ENCODE results near the gene RALY.

The RALY gene

DNA sequence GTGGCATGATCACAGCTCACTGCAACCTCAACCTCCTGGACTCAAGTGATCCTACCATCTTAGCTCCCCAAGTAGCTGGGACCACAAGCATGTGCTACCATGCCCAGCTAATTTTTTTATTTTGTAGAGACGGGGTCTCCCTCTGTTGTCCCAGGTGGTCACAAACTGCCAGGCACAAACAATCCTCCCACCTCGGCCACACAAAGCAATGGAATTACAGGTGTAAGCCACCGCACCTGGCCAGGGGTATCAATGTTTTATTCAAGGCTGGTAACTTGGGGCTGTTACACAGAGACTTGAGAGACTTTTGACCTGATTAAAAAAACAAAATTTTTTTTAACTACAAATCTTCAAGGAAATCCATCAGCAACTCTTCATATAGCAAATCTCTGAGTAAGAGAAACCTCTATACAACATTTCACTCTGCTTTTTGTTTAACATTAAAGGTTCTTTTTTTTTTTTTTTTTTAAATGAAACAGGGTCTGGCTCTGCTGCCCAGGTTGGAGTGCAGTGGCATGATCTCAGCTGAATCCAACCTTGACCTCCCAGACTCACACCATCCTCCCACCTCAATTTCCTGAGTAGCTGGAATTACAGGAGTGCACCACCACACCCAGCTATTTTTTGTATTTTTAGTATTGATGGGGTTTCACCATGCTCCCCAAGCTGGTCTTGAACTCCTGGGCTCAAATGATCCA lies 112.4 kb downstream of the RALY start:
- no peak for ATAC-seq
- H3K27me3 Mint-ChIP-seq = no peaks in the 10 kb centered on the region
- peaks cover 66% of the 10 kb centered on the region for H3K4me1 Mint-ChIP-seq
- H3K9me3 Mint-ChIP-seq = no peaks in the 10 kb centered on the region
- H3K4me3 Mint-ChIP-seq = no peak overlapping the region
- peak overlapping the region; percentile 45 for H3K27ac Mint-ChIP-seq
- peaks cover 48% of the 10 kb centered on the region for H3K36me3 Mint-ChIP-seq

DNA sequence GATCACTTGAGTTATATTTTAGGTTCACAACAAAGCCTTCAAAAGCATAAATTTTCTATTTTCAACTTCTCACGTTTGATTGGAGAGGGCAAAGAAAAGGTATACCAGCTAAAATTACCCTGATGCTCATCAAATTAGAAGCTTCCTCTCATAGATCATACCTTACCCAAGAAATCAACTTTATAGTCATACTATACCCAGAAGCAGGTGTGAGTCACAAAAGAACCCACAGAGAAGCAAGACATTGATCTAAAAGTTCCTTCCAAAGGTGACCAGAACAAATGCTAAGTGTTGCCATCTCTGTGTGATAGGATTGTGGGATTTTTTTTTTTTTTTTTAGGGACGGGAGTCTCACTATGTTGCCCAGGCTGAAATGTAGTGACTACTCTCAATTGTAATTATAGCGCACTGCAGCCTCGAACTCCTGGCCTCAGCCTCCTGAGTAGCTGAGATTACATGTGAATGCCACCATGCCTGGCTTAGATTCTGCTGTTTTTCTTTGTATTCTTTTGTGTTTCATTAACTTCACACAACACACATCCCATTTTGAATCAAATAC lies 115.0 kb downstream of the RALY start:
- Mint-ChIP-seq H3K9me3 (no peaks in the 10 kb centered on the region), H3K4me1 (peaks cover 74% of the 10 kb centered on the region), H3K36me3 (peaks cover 37% of the 10 kb centered on the region), H3K27me3 (no peaks in the 10 kb centered on the region), H3K27ac (no peak overlapping the region), H3K4me3 (no peak overlapping the region)
- ATAC-seq = no peak

DNA sequence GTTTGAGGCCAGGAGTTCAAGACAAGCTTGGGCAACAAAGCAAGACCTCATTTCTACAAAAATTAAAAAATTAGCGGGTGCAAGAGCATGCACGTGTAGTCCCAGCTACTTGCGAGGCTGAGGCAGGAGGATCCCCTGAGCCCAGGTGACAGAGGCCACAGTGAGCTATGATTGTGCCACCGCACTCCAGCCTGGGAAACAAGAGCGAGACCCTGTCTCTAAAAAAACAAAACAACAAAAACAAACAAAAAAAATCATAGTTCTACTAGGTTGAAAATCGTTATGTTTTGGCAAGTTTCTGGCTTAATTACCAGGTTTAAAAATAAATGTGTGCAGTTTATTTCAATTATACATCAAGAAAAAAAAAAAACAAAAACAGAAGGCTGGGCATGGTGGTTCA lies 115.7 kb downstream of the RALY start:
- no peaks in the 10 kb centered on the region for H3K9me3 Mint-ChIP-seq
- peaks cover 67% of the 10 kb centered on the region for H3K4me1 Mint-ChIP-seq
- ATAC-seq = no peak
- H3K4me3 Mint-ChIP-seq = no peak overlapping the region
- H3K36me3 Mint-ChIP-seq = peaks cover 29% of the 10 kb centered on the region
- no peak overlapping the region for H3K27ac Mint-ChIP-seq
- no peaks in the 10 kb centered on the region for H3K27me3 Mint-ChIP-seq

DNA sequence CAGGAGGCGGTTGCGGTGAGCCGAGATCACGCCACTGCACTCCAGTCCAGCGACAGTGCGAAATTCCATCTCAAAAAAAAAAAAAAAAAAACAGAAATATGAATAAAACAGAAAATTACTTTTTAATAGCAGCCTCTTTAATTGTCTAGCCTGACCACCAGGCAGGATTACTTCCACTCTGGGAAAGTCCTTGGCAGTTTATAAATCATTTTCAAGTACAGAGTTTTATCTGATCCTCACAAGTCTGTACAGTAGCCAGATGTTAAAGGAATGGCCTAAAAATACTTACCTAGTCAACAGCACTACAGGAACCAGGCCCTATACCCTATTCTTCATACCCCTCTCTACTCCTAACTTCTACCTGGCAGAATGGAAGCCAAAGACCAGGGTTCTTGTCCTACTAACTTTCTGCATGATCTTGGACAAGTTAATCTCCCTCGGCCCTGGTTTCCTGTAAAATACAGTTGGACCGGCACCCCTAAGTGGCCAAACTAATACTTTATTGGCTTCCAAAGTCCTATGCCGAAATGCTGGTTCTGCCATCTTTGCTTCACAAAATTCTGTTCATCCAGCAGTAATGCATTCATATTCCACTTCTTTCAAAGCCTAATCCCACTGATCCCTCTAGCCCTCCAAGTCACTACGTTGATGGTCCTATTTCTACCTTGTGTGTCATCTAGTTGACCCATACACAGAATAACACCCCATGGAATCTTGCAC lies 116.5 kb downstream of the RALY start:
- Mint-ChIP-seq H3K27me3 (no peaks in the 10 kb centered on the region), H3K4me3 (peak overlapping the region; percentile 90), H3K4me1 (peaks cover 60% of the 10 kb centered on the region), H3K9me3 (no peaks in the 10 kb centered on the region), H3K27ac (peak overlapping the region; percentile 92), H3K36me3 (peaks cover 22% of the 10 kb centered on the region)
- ATAC-seq = no peak

DNA sequence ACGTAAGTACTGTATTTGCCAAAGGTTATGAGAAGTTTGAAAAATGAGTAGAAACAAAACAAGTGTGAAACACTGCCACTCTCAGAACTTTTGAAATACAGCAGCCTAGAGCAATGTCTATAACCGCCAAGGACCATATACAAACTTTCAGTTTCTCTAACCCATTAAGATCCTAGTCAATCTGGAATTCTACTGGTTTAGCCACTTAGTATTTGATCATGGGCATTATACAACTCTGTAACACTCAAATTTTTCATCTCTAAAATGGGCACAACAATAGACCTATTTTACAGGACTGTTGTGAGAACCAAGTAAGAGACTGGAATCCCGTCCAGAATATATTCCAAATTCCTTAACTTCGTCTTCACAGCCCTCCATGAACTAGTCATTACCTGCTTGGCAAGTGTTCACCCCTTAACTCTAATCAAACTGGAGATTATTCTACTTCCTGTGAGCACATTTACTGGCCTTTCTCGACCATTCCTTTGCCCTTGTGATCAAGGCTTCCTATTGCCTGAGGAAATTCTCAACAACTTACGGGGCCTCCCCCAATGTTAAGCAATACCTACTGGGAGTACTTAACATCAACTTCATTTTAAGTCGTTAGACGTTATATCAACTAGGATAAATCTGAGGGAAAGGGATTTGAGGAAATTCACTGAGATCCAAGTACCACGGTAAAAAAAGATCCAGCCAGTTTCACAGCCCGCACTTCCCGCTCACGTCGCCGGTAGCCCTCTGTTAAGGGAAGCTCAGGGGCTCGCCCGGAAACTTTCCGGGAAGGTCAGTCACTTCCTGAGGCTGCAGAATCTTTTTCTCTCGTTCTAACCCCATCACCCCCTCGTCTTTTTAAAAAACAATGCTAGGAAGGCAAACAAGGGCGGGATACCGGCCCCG lies 117.3 kb downstream of the RALY start:
- Mint-ChIP-seq H3K9me3 (no peaks in the 10 kb centered on the region), H3K27ac (peak overlapping the region; percentile 92), H3K36me3 (peaks cover 17% of the 10 kb centered on the region), H3K4me1 (peaks cover 52% of the 10 kb centered on the region), H3K27me3 (no peaks in the 10 kb centered on the region), H3K4me3 (peak overlapping the region; percentile 90)
- ATAC-seq = no peak

DNA sequence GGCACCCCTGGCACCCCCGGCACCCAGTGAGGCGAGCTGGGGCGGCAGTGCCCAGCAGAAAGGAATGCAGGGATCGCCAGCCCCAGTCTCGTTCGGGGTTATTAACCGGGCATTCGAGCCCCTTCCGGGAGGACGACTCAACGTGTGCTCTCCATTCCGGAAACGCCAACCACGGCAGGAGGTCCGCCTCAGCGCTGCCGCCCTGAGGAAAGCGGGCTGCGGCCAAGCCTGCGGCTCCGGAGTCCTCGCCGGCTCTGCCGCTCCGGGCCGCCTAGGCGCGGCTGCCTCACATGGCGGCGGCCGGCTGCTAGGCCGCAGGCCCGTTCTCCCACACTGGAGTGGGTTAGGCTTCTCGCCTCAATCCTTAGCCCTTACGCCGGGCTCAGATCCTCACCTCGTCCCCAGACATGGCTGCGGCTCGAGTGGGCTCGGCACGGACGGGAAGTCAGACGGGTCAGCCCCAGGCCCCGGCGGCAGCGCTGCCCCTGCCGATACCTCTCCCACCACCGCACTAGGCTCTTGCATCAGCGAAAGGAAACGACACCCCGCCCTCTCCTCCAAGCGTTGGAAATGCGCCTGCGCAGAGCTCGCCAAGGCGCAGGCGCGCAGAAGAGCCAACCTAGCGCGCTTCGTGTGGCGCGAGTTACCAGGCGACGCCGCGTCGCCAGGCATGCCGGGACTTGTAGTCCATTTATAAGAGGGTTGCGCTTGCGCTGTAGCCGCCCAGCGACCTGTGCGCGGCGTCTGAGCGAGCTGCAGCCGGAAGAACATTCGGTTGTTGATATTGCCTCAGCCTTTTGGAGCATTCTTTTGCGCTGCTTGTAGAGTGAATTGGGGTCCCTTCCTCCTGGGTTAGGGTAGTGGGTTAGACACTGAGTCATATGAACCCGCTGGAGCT lies 118.2 kb downstream of the RALY start, which contains the start of gene EIF2S2:
EIF2S2 (minus strand) TSS at position 542 of the 898 bp plus-strand sequence; CDS start at position 409, 133 bp downstream.
- H3K27ac Mint-ChIP-seq = peak within 1 kb of the TSS; percentile 92
- peak; percentile 95 for ATAC-seq
- peak within 1 kb of the TSS; percentile 90 for H3K4me3 Mint-ChIP-seq
- peaks cover 42% of the 10 kb centered on the region for H3K4me1 Mint-ChIP-seq
- peaks cover 16% of the 10 kb centered on the region for H3K36me3 Mint-ChIP-seq
- no peaks in the 10 kb centered on the region for H3K27me3 Mint-ChIP-seq
- no peaks in the 10 kb centered on the region for H3K9me3 Mint-ChIP-seq

DNA sequence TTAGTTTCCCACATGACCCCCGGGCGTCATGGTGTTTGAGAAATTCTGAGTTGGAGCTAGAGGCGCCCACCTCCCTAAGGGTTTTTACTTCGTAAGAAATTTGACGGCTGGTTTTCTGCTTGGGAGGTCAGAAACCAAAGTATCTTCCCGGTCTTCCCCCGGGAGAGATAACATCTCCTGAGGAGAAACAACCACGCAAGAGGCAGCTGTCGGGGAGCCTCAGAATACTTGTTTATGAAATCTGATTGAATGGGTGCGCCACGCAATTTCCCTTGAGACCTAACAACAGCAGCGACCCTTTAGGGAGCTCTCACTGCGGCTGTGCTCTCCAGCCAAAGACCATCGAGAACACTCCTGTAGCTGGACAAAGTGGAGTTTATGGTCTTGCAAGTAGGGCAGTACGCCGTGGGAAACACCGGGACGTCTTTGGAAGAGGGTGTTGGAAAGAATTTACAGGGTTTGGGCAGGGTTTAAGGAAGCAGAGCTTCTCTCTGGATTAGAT lies 118.9 kb downstream of the RALY start:
- Mint-ChIP-seq H3K4me3 (peak overlapping the region; percentile 90), H3K9me3 (no peaks in the 10 kb centered on the region), H3K27ac (peak overlapping the region; percentile 92), H3K27me3 (no peaks in the 10 kb centered on the region), H3K4me1 (peaks cover 35% of the 10 kb centered on the region), H3K36me3 (peaks cover 10% of the 10 kb centered on the region)
- no peak for ATAC-seq

DNA sequence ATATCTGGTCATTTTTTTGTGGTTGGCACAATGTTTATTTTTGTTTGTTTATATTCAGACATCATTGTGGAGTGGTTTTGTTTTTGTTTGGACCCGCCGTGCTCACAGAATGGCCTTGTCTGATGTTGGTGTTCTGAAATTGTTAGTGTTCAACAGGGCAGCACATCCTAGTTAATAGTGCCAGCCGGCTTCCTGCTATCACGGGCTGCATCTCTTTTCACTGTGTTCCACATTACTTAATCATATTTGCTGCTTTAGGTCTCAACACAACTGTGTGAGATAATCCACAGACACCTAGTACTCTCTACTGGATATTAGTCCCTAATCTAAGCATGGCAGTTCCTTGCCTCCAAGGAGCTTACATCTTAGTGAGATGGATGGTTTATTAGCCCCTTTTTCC lies 121.1 kb downstream of the RALY start:
- Mint-ChIP-seq H3K9me3 (no peaks in the 10 kb centered on the region), H3K4me3 (no peak overlapping the region), H3K27ac (no peak overlapping the region), H3K4me1 (peaks cover 21% of the 10 kb centered on the region), H3K27me3 (no peaks in the 10 kb centered on the region), H3K36me3 (peaks cover 5% of the 10 kb centered on the region)
- ATAC-seq = no peak

DNA sequence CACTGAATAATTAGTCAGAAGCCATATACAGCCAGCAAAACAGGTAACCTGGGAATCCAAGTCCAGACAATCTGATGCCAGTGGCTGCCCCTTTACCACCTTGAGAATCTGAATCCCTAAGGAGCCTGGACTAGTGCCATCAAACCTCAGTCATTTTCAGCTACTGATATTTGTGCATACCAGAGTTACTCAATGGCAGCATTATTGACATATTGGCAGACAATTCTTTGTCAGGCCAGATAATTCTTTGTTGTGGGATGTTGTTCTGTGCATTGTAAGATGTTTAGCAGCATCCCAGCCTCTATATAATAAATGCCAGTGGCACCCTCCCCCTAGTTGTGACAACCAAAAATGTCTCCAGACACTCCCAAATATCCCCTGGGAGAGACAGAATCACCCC lies 121.5 kb downstream of the RALY start:
- Mint-ChIP-seq H3K27ac (no peak overlapping the region), H3K4me3 (no peak overlapping the region), H3K27me3 (no peaks in the 10 kb centered on the region), H3K4me1 (peaks cover 17% of the 10 kb centered on the region), H3K9me3 (no peaks in the 10 kb centered on the region), H3K36me3 (peaks cover 3% of the 10 kb centered on the region)
- ATAC-seq = no peak

DNA sequence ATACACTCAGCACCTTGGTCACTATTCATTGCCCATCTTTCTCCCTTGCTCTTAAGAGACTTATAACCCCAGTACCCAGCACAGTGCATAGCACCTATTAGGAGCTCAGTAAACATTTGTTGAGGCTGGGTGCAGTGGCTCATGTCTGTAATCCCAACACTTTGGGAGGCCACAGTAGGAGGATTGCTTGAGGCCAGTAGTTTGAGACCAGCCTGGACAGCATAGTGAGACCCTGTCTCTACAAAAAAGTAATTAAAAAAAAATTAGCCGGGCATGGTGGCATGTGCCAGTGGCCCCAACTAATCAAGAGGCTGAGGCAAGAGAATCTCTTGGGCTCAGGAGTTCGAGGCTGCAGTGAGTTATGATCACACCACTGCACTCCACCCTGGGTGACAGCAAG lies 126.5 kb downstream of the RALY start:
- peaks cover 17% of the 10 kb centered on the region for H3K4me1 Mint-ChIP-seq
- no peaks in the 10 kb centered on the region for H3K27me3 Mint-ChIP-seq
- H3K4me3 Mint-ChIP-seq = no peak overlapping the region
- H3K27ac Mint-ChIP-seq = no peak overlapping the region
- H3K9me3 Mint-ChIP-seq = no peaks in the 10 kb centered on the region
- no peaks in the 10 kb centered on the region for H3K36me3 Mint-ChIP-seq
- ATAC-seq = no peak

DNA sequence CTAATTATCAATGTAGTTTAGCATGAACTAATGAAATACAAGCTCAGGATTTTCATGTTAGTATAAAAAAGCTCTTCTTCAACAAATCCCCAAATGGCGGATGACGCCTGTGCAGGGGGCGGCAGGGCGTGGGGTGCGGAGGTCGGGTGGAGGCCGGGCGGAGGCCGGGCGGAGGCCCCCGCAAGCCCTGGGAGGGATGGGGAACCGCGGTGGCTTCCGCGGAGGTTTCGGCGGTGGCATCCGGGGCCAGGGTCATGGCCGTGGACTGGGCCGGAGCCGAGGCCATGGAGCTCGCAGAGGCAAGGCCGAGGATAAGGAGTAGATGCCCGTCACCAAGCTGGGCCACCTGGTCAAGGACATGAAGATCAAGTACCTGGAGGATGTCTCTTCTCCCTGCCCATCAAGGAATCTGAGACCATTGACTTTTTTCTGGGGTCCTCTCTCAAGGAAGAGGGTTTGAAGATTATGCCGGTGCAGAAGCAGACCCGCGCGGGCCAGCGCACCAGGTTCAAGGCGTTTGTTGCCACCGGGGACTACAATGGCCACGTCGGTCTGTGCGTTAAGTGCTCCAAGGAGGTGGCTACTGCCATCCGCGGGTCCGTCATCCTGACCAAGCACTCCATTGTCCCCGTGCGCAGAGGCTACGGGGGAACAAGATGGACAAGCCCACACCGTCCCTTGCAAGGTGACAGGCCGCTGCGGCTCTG lies 128.7 kb downstream of the RALY start:
- Mint-ChIP-seq H3K27me3 (no peaks in the 10 kb centered on the region), H3K36me3 (no peaks in the 10 kb centered on the region), H3K4me1 (peaks cover 17% of the 10 kb centered on the region), H3K9me3 (no peaks in the 10 kb centered on the region), H3K27ac (no peak overlapping the region), H3K4me3 (no peak overlapping the region)
- no peak for ATAC-seq

DNA sequence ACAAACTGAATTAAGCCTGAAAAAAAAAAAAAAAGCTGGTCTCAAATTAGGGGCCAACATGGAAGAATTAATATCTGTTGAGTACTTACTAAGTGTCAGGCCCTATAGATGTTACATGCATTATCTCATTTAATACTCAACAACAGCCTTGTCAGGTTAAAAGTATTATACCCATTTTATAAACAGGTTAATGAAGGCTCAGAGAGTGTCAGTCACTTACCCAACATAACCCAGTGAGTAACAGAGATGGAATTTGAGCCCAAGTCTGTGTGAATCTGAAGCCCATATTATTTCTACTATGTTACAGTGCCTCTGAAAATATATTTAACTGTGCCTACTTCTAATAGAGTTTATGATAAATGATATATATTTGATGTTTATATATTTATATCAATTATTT lies 129.6 kb downstream of the RALY start:
- Mint-ChIP-seq H3K4me3 (no peak overlapping the region), H3K9me3 (no peaks in the 10 kb centered on the region), H3K36me3 (no peaks in the 10 kb centered on the region), H3K4me1 (peaks cover 17% of the 10 kb centered on the region), H3K27ac (no peak overlapping the region), H3K27me3 (no peaks in the 10 kb centered on the region)
- ATAC-seq = no peak

DNA sequence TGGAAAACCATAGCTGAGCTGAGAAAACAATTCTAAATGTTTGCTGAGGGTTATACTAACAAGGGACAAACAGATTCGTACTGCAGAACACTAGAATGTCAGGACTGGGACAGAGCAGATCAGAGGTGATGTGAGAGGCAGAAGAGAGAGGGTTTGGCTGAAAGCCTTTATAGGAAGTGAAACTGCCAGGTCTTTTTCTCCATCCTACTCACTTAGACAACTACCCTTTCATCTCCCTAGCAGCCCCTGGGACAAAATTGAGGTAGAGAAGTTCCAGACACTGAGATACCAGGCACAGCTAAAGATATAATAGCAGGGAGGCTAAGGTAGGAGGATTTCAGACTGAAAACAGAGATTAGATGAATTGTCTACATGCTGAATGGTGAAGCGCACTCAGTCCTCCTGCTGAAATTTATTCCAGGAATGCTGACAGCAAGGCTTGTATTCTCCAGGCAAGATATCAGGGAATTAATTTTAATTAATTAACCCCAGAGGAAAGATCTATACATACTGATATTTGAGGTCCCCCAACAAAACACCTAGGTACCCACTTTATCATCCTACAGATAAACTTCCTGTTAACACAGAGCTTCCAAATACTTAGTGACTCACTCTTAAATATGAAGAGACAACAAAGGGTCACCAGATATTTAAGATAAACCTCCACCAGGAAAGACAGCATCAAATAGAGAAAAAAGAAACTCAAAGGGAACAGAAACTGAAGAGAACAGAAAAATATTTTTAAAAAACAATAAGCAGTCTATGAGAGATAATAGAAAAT lies 130.9 kb downstream of the RALY start:
- ATAC-seq = peak; percentile 94
- Mint-ChIP-seq H3K4me3 (no peak overlapping the region), H3K9me3 (no peaks in the 10 kb centered on the region), H3K36me3 (no peaks in the 10 kb centered on the region), H3K27me3 (no peaks in the 10 kb centered on the region), H3K27ac (no peak overlapping the region), H3K4me1 (peaks cover 27% of the 10 kb centered on the region)
